IMR-90 (cell line): ENCODE results near the gene ZBTB4. TPM values are rescaled to one million over a fixed set of nuclear protein-coding genes. Genes with fewer than 3 reads are reported as not detected.

Experiments
- ATAC-seq: fragments of 200-7000 bp; cut with Tn5 transposase; 2 replicates; pipeline ENCODE4 v1.9.1; 2020; ENCODE audit warnings: low read depth, mild to moderate bottlenecking, moderate library complexity
- BruUV-seq: library from RNA; stranded (reverse); fragments of 400-500 nt; replicated peaks from 2 replicates; lab custom pipeline; 2021; lab: Mats Ljungman, UMichigan
- CTCF ChIA-PET: fragments of 300-600 bp; formaldehyde crosslinking; extraction: SDS; loops from one replicate; lab custom pipeline; 2021; ENCODE audit warnings: antibody characterized with exemption; lab: Yijun Ruan, JAX
- POLR2A ChIA-PET: fragments of 300-600 bp; sonication (Branson Sonifier 250); formaldehyde crosslinking; loops from one replicate; lab custom pipeline; 2022; ENCODE audit warnings: antibody characterized with exemption; ENCODE audit not compliant: unreplicated experiment; lab: Charles Lee
- DNase-seq: peaks from one replicate; pipeline ENCODE4 v3.0.0; 2013
- H2AFZ ChIP-seq: replicated peaks from 2 replicates; pipeline ENCODE3; 2013; ENCODE audit warnings: low read length, mild to moderate bottlenecking; ENCODE audit not compliant: poor library complexity
- H2AK5ac ChIP-seq: 2 replicates; pipeline ENCODE4 v1.6.1; 2013; ENCODE audit warnings: low read depth, low read length, inconsistent platforms
- H2AK9ac ChIP-seq: replicated peaks from 2 replicates; pipeline ENCODE3; 2013; ENCODE audit warnings: mild to moderate bottlenecking, low read depth, low read length, moderate library complexity; ENCODE audit not compliant: poor library complexity
- H2BK120ac ChIP-seq: 2 replicates; pipeline ENCODE4 v1.6.1; 2013; ENCODE audit warnings: low read depth, low read length, inconsistent platforms
- H2BK15ac ChIP-seq: 3 replicates; pipeline ENCODE4 v1.6.1; 2013; ENCODE audit warnings: low read depth, low read length, inconsistent platforms
- H2BK20ac ChIP-seq: 2 replicates; pipeline ENCODE4 v1.6.1; 2013; ENCODE audit warnings: low read depth, mild to moderate bottlenecking, inconsistent platforms, low read length, moderate library complexity
- H2BK5ac ChIP-seq: 2 replicates; pipeline ENCODE4 v1.6.1; 2013; ENCODE audit warnings: mild to moderate bottlenecking, low read depth, low read length, inconsistent platforms; ENCODE audit not compliant: poor library complexity, severe bottlenecking
- H3K14ac ChIP-seq: replicated peaks from 2 replicates; pipeline ENCODE4 v1.6.1; 2013; ENCODE audit warnings: low read depth, low read length, inconsistent platforms
- H3K18ac ChIP-seq: 2 replicates; pipeline ENCODE4 v1.6.1; 2013; ENCODE audit warnings: low read depth, low read length, control low read depth
- H3K23ac ChIP-seq: 2 replicates; pipeline ENCODE4 v1.6.1; 2013; ENCODE audit warnings: low read depth, low read length, inconsistent platforms
- H3K27ac ChIP-seq: 2 replicates; pipeline ENCODE4 v1.5.1; 2013; ENCODE audit warnings: mild to moderate bottlenecking, control low read depth, low read length; ENCODE audit not compliant: insufficient read depth
- H3K27me3 ChIP-seq: 2 replicates; pipeline ENCODE4 v1.6.1; 2013; ENCODE audit warnings: low read length; ENCODE audit not compliant: control insufficient read depth, insufficient read depth
- H3K36me3 ChIP-seq: 2 replicates; pipeline ENCODE4 v1.6.1; 2013; ENCODE audit warnings: low read length, mixed read lengths; ENCODE audit not compliant: control insufficient read depth, insufficient read depth
- H3K4ac ChIP-seq: 2 replicates; pipeline ENCODE4 v1.6.1; 2013; ENCODE audit warnings: low read depth, low read length, inconsistent platforms
- H3K4me1 ChIP-seq: 2 replicates; pipeline ENCODE4 v1.6.1; 2013; ENCODE audit warnings: low read length, mixed read lengths; ENCODE audit not compliant: control insufficient read depth, insufficient read depth
- H3K4me2 ChIP-seq: 2 replicates; pipeline ENCODE4 v1.6.1; 2013; ENCODE audit warnings: low read depth, mild to moderate bottlenecking, control low read depth, low read length, moderate library complexity
- H3K4me3 ChIP-seq: 2 replicates; pipeline ENCODE4 v1.5.1; 2013; ENCODE audit warnings: low read depth, mild to moderate bottlenecking, control low read depth, low read length, moderate library complexity; ENCODE audit not compliant: insufficient read depth
- H3K56ac ChIP-seq: 2 replicates; pipeline ENCODE4 v1.6.1; 2013; ENCODE audit warnings: low read length, inconsistent platforms; ENCODE audit not compliant: insufficient read depth; ENCODE audit errors: extremely low read depth
- H3K79me1 ChIP-seq, 2 experiments: 2 replicates each; pipeline ENCODE4 v1.6.1; 2013; ENCODE audit warnings: low read length in 2 of 2, inconsistent platforms in 1 of 2, low read depth in 1 of 2
- H3K9ac ChIP-seq: 2 replicates; pipeline ENCODE4 v1.6.1; 2013; ENCODE audit warnings: low read depth, low read length, control low read depth
- H3K9me1 ChIP-seq: 2 replicates; pipeline ENCODE4 v1.6.1; 2013; ENCODE audit warnings: low read length, inconsistent platforms; ENCODE audit not compliant: insufficient read depth
- H3K9me3 ChIP-seq: 2 replicates; pipeline ENCODE4 v1.6.1; 2013; ENCODE audit warnings: low read length; ENCODE audit not compliant: control insufficient read depth, insufficient read depth
- H4K20me1 ChIP-seq: 2 replicates; pipeline ENCODE4 v1.6.1; 2013; ENCODE audit warnings: low read length, inconsistent platforms; ENCODE audit not compliant: insufficient read depth
- H4K5ac ChIP-seq: 2 replicates; pipeline ENCODE4 v1.6.1; 2013; ENCODE audit warnings: mild to moderate bottlenecking, low read depth, low read length, control low read depth
- H4K8ac ChIP-seq, 2 experiments: 2 replicates each; pipeline ENCODE4 v1.6.1; 2013; ENCODE audit warnings: low read depth in 2 of 2, low read length in 2 of 2, control low read depth in 1 of 2, inconsistent platforms in 1 of 2
- H4K91ac ChIP-seq: 2 replicates; pipeline ENCODE4 v1.6.1; 2013; ENCODE audit warnings: low read depth, low read length, inconsistent platforms; ENCODE audit not compliant: insufficient read depth
- CEBPB ChIP-seq: IDR thresholded peaks from 2 replicates; pipeline ENCODE4 v1.6.1; 2012; ENCODE audit warnings: low read depth, low read length, improper control_type of control experiment
- CHD1 ChIP-seq: IDR thresholded peaks from 2 replicates; pipeline ENCODE4 v1.6.1; 2012; ENCODE audit warnings: low read depth, low read length, improper control_type of control experiment
- FOS ChIP-seq: fragments of 150-350 bp; IDR thresholded peaks from 2 replicates; pipeline ENCODE4 v1.6.1; 2016; ENCODE audit warnings: low read depth, low read length
- MAFK ChIP-seq: IDR thresholded peaks from 2 replicates; pipeline ENCODE4 v1.6.1; 2012; ENCODE audit warnings: low read depth, low read length, improper control_type of control experiment
- MAZ ChIP-seq: IDR thresholded peaks from 2 replicates; pipeline ENCODE4 v1.6.1; 2012; ENCODE audit warnings: low read depth, mild to moderate bottlenecking, low read length, improper control_type of control experiment, moderate library complexity, borderline replicate concordance
- MXI1 ChIP-seq: IDR thresholded peaks from 2 replicates; pipeline ENCODE4 v1.6.1; 2012; ENCODE audit warnings: low read depth, mild to moderate bottlenecking, low read length, moderate library complexity, borderline replicate concordance
- RAD21 ChIP-seq: IDR thresholded peaks from 2 replicates; pipeline ENCODE4 v1.6.1; 2012; ENCODE audit warnings: low read length, improper control_type of control experiment
- RCOR1 ChIP-seq: IDR thresholded peaks from 2 replicates; pipeline ENCODE4 v1.6.1; 2012; ENCODE audit warnings: mild to moderate bottlenecking, low read length, improper control_type of control experiment; ENCODE audit not compliant: insufficient replicate concordance
- SMC3 ChIP-seq: fragments of 150-350 bp; IDR thresholded peaks from 2 replicates; pipeline ENCODE4 v1.6.1; 2016; ENCODE audit warnings: low read depth, mild to moderate bottlenecking, antibody characterized with exemption, low read length, moderate library complexity
- WGBS, 2 experiments: methylation state at CpG; one replicate each; pipeline versions ENCODE4 v1.1.5 to v1.1.7; 2013; ENCODE audit warnings: missing lambda C conversion rate in 2 of 2; ENCODE audit not compliant: insufficient read length in 1 of 2; ENCODE audit errors: extremely low coverage in 2 of 2; 5-methylcytosine and 5-hydroxymethylcytosine counted together
- dilution Hi-C: fragments of 300-500 bp; cut with HindIII; formaldehyde crosslinking; loops from one replicate; pipeline ENCODE4 v1.14.3; 2018; ENCODE audit warnings: low sequenced_read_pairs; ENCODE audit not compliant: unreplicated experiment
- in situ Hi-C: fragments of 300-500 bp; cut with MboI; formaldehyde crosslinking; loops from 3 replicates; pipeline ENCODE4 v1.14.3; 2019; ENCODE audit warnings: low sequenced_read_pairs, inconsistent platforms, mixed read lengths
- intact Hi-C: fragments of 100-400 bp; cut with micrococcal nuclease; formaldehyde crosslinking; loops from 2 replicates; pipeline ENCODE4 v1.10.0; 2022
- polyA plus RNA-seq, 3 experiments: library from polyadenylated mRNA; depleted of rRNA; stranded (reverse); fragments of >200 nt; gene quantifications; 2 replicates each; pipeline ENCODE4 v1.2.3, GENCODE V29; 2012; ENCODE audit warnings: low replicate concordance in 1 of 3
- total RNA-seq: library from RNA; depleted of rRNA; stranded (reverse); fragments of >200 nt; gene quantifications from 2 replicates; pipeline ENCODE4 v1.2.3, GENCODE V29; 2012
- TF ChIP-seq, protein P1 (sequence below): fragments of 150-350 bp; IDR thresholded peaks from 2 replicates; pipeline ENCODE4 v1.6.1; 2017; ENCODE audit warnings: mild to moderate bottlenecking, antibody characterized with exemption, low read length, low read depth
- TF ChIP-seq, protein P2 (sequence below): conservative IDR thresholded peaks from 2 replicates; pipeline ENCODE4 v1.5.1; 2012; ENCODE audit warnings: mild to moderate bottlenecking, low read depth, low read length, improper control_type of control experiment
- TF ChIP-seq, protein P3 (sequence below): fragments of 150-350 bp; IDR thresholded peaks from 2 replicates; pipeline ENCODE4 v1.6.1; 2016; ENCODE audit warnings: low read depth, mild to moderate bottlenecking, low read length, moderate library complexity, borderline replicate concordance

ZBTB4 gene
- total and polyA plus RNA-seq, 2 of the 4 experiments (the other 2 are of a cell fraction): 6.3 to 20.3 TPM

DNA sequence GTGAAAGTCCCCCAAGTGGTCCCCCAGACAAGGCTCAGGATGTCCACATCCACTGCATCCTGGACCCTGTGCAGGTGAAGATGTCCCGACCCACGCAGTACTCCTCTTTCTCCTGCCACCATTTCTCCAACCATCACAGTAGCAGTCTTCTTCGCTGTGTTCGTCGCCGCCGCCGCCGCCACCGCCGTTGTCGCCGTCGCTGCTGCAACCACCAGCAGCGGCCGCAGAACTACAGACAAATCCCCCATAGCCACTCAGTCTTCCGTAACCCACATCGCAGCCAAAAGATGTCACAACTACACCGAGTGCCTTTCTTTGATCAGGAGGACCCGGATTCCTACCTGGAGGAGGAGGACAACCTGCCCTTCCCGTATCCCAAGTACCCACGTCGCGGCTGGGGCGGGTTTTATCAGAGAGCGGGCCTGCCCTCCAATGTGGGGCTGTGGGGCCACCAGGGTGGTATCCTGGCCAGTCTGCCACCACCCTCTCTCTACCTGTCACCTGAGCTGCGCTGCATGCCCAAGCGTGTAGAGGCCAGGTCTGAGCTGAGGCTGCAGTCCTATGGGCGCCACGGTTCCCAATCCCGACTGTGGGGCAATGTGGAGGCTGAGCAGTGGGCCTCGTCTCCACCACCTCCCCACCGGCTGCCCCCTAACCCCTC, 53.1 kb downstream of the ZBTB4 start:
- Histone ChIP-seq H3K9me3 (no peaks in the 10 kb centered on the region), H3K79me1 (no peaks in the 10 kb centered on the region), H2BK5ac (no peak overlapping the region), H3K56ac (no peak overlapping the region), H3K4me1 (no peaks in the 10 kb centered on the region), H3K27me3 (peaks cover 2% of the 10 kb centered on the region; the same call in 1 of the 2 replicates), H4K91ac (no peak overlapping the region), H4K20me1 (no peaks in the 10 kb centered on the region), H3K23ac (no peak overlapping the region), H3K14ac (no peak overlapping the region), H2BK15ac (no peak overlapping the region), H2AK5ac (no peak overlapping the region), H2AK9ac (no peak overlapping the region), H3K18ac (no peak overlapping the region), H2BK120ac (no peak overlapping the region), H4K8ac (no peak overlapping the region), H2BK20ac (no peak overlapping the region), H3K4ac (no peak overlapping the region), H3K9me1 (0 out of 2 replicates have a peak, but pooled peaks cover 3% of the 10 kb centered on the region), H3K36me3 (no peaks in the 10 kb centered on the region), H3K4me3 (no peak overlapping the region), H4K5ac (no peak overlapping the region), H3K9ac (no peak overlapping the region), H3K4me2 (no peak overlapping the region), H3K27ac (no peak overlapping the region), H2AFZ (no peak overlapping the region)
- CTCF ChIA-PET: no interaction called here
- POLR2A ChIA-PET: interaction anchor here (0.6 kb wide), 1 partner anchor 75 kb away, joined by 3 read pairs; no protein-coding TSS in a partner anchor
- 92% methylated on average over 19 of the region's 33 CpGs; no CpG with 5 or more reads in 1 of the 2 experiments for WGBS, 2 experiments
- no peak for DNase-seq
- no peak for ATAC-seq
- dilution Hi-C loops (no loop called here), in situ Hi-C loops (no loop called here), intact Hi-C loops (no loop called here)
- BruUV-seq: no TSS peak
- no peak for TF ChIP-seq SMC3
- no peak for TF ChIP-seq MXI1
- TF ChIP-seq CHD1: no peak
- TF ChIP-seq, protein P1, sequence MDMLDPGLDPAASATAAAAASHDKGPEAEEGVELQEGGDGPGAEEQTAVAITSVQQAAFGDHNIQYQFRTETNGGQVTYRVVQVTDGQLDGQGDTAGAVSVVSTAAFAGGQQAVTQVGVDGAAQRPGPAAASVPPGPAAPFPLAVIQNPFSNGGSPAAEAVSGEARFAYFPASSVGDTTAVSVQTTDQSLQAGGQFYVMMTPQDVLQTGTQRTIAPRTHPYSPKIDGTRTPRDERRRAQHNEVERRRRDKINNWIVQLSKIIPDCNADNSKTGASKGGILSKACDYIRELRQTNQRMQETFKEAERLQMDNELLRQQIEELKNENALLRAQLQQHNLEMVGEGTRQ: no peak
- TF ChIP-seq, protein P2, sequence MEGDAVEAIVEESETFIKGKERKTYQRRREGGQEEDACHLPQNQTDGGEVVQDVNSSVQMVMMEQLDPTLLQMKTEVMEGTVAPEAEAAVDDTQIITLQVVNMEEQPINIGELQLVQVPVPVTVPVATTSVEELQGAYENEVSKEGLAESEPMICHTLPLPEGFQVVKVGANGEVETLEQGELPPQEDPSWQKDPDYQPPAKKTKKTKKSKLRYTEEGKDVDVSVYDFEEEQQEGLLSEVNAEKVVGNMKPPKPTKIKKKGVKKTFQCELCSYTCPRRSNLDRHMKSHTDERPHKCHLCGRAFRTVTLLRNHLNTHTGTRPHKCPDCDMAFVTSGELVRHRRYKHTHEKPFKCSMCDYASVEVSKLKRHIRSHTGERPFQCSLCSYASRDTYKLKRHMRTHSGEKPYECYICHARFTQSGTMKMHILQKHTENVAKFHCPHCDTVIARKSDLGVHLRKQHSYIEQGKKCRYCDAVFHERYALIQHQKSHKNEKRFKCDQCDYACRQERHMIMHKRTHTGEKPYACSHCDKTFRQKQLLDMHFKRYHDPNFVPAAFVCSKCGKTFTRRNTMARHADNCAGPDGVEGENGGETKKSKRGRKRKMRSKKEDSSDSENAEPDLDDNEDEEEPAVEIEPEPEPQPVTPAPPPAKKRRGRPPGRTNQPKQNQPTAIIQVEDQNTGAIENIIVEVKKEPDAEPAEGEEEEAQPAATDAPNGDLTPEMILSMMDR: no peak
- no peak for TF ChIP-seq FOS
- no peak for TF ChIP-seq RCOR1
- no peak for TF ChIP-seq MAZ
- TF ChIP-seq, protein P3, sequence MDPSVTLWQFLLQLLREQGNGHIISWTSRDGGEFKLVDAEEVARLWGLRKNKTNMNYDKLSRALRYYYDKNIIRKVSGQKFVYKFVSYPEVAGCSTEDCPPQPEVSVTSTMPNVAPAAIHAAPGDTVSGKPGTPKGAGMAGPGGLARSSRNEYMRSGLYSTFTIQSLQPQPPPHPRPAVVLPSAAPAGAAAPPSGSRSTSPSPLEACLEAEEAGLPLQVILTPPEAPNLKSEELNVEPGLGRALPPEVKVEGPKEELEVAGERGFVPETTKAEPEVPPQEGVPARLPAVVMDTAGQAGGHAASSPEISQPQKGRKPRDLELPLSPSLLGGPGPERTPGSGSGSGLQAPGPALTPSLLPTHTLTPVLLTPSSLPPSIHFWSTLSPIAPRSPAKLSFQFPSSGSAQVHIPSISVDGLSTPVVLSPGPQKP: no peak
- no peak for TF ChIP-seq RAD21
- TF ChIP-seq CEBPB: no peak
- TF ChIP-seq MAFK: no peak
